ENCODE data around the gene MAST3.
"Not testable (repeated sequence)": the region's sequence is repeated elsewhere in the genome, so short reads cannot be mapped to it uniquely, and the experiment has no call there.

Gene MAST3

GRCh38 chr19:18086590-18087138 is 10.9 kb upstream of the MAST3 start, which contains the start of gene IL12RB1:
IL12RB1 (minus strand) TSS chr19:18086934; CDS start chr19:18086823, 111 bp downstream.
- no peak for TF ChIP-seq CTCF (IDR thresholded peaks at IDR 0.05; ENCODE audit: insufficient read depth, low read length, poor library complexity, severe bottlenecking)
- peak within 1 kb of the TSS; percentile 77 for H3K4me3 ChIP-seq (replicated peaks; ENCODE audit: low read depth, low read length)
- peaks cover 1% of the 10 kb centered on the region; the same call in 1 of the 2 replicates for H3K36me3 ChIP-seq (ENCODE audit: control insufficient read depth, insufficient read depth, low read length)
- no peaks in the 10 kb centered on the region for H3K27me3 ChIP-seq (replicated peaks; ENCODE audit: control insufficient read depth, insufficient read depth, low read length)
- peak; percentile 68 for DNase-seq (ENCODE audit: extremely low read depth, insufficient read length)

- not testable (repeated sequence) for H3K27me3 ChIP-seq (replicated peaks; ENCODE audit: control insufficient read depth, insufficient read depth, low read length); H3K4me3 ChIP-seq (replicated peaks; ENCODE audit: low read depth, low read length); H3K36me3 ChIP-seq (ENCODE audit: control insufficient read depth, insufficient read depth, low read length)
- peak; percentile 53 for DNase-seq (ENCODE audit: extremely low read depth, insufficient read length)
These were observed 8.5 kb upstream of the MAST3 start for GRCh38 chr19:18089096-18089541.

GRCh38 chr19:18089726-18090125 is 7.9 kb upstream of the MAST3 start:
- TF ChIP-seq CTCF (IDR thresholded peaks at IDR 0.05; ENCODE audit: insufficient read depth, low read length, poor library complexity, severe bottlenecking), result no peak
- Histone ChIP-seq H3K4me3 (replicated peaks; ENCODE audit: low read depth, low read length) (no peak overlapping the region), H3K36me3 (ENCODE audit: control insufficient read depth, insufficient read depth, low read length) (no peaks in the 10 kb centered on the region; the same call in 1 of the 2 replicates), H3K27me3 (replicated peaks; ENCODE audit: control insufficient read depth, insufficient read depth, low read length) (no peaks in the 10 kb centered on the region)
- DNase-seq (ENCODE audit: extremely low read depth, insufficient read length), result peak; percentile 31

DNA sequence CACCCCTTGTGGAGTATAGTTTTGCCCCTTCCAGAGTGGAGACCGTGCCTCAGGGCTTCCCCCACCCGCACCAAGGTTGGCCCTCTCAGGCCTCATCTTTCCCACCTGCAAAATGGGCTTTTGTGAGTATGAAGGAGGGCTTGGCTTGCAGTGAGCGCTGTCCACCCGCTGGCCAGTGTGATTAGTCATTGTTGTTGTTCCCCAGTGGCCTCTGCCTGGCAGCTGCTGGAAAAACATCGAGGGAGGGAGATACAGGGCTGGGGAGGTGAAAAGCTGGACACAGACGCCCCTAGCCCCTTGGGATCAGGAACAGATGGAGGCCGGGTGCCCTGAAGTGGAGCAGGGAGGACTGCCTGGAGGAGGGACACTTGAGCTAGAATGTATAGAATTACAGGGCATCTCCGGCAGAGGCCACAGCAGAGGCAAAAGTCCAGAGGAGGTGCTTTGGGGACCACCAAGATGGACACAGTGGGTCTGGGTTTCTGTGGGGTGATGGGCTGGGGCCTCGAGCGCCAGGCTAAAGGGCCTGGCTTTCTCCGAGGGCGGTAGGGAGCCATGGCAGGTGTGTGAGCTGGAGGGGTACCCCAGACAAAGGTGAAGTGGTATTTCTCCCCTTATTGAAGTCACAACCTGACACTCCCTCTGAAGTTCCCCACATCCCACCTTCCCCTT is 6.9 kb upstream of the MAST3 start:
- no peak for TF ChIP-seq CTCF (IDR thresholded peaks at IDR 0.05; ENCODE audit: insufficient read depth, low read length, poor library complexity, severe bottlenecking)
- DNase-seq (ENCODE audit: extremely low read depth, insufficient read length), result no peak
- no peak overlapping the region for H3K4me3 ChIP-seq (replicated peaks; ENCODE audit: low read depth, low read length)
- H3K36me3 ChIP-seq (ENCODE audit: control insufficient read depth, insufficient read depth, low read length), result no peaks in the 10 kb centered on the region; the same call in 1 of the 2 replicates
- H3K27me3 ChIP-seq (replicated peaks; ENCODE audit: control insufficient read depth, insufficient read depth, low read length), result no peaks in the 10 kb centered on the region

- DNase-seq (ENCODE audit: extremely low read depth, insufficient read length), result peak; percentile 72
- Histone ChIP-seq H3K27me3 (replicated peaks; ENCODE audit: control insufficient read depth, insufficient read depth, low read length) (no peaks in the 10 kb centered on the region), H3K36me3 (ENCODE audit: control insufficient read depth, insufficient read depth, low read length) (no peaks in the 10 kb centered on the region; the same call in 1 of the 2 replicates), H3K4me3 (replicated peaks; ENCODE audit: low read depth, low read length) (no peak overlapping the region)
- no peak for TF ChIP-seq CTCF (IDR thresholded peaks at IDR 0.05; ENCODE audit: insufficient read depth, low read length, poor library complexity, severe bottlenecking)
These were observed 6.4 kb upstream of the MAST3 start for GRCh38 chr19:18091217-18091608.

DNA sequence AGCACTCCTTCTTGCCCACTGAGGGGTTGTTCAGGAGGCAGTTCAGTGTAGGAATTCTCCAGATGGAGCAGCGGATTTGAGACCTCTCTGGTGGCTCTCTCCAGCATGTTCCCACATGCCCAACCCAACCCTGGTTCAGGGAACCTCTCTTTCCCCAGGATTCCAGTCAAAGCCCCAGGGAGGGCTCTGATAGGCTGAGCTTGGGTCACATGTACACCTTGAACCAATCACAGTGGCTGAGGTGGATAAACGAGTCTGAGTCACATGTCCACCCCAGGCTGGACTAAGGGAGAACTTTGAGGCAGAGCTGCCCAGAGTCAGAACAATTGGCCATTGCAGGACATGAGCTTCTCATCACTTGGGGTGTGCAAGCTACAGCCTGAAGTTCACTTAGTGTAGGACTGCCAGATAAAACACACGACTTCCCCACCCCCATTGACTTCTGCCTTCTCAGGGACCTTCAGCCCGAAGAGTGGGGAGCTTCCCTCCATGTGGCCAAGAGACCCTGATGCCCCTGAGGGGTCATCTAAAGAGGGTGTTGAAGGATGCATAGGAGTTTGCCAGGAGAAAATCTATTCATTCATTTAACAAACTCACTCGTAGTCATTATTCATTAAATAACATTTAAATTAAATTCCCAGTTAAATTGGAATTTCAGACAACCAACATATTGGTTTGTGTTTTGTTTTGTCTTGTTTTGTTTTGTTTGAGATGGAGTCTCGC is 4.0 kb upstream of the MAST3 start:
- DNase-seq (ENCODE audit: extremely low read depth, insufficient read length), result no peak
- Histone ChIP-seq H3K27me3 (replicated peaks; ENCODE audit: control insufficient read depth, insufficient read depth, low read length) (no peaks in the 10 kb centered on the region), H3K4me3 (replicated peaks; ENCODE audit: low read depth, low read length) (no peak overlapping the region), H3K36me3 (ENCODE audit: control insufficient read depth, insufficient read depth, low read length) (no peaks in the 10 kb centered on the region; the same call in 1 of the 2 replicates)
- TF ChIP-seq CTCF (IDR thresholded peaks at IDR 0.05; ENCODE audit: insufficient read depth, low read length, poor library complexity, severe bottlenecking), result no peak
